Upper lobe of left lung (tissue), 6 donors: ENCODE measurements around the gene GLIS1. TPM values are rescaled to one million over a fixed set of nuclear protein-coding genes. Genes with fewer than 3 reads are reported as not detected.

ENCODE experiments used
- ATAC-seq, 2 donors: fragments of 200-7000 bp; cut with Tn5 transposase; one replicate each; pipeline ENCODE4 v1.9.1; 2022; ENCODE audit warnings: mild to moderate bottlenecking in 2 of 2, moderate library complexity in 2 of 2; ENCODE audit not compliant: low FRiP score in 2 of 2
- DNase-seq, 2 donors: peaks; one replicate each; pipeline ENCODE4 v3.0.0-alpha.2; 2019 to 2020
- H3K27ac ChIP-seq, 4 donors: fragments of 200-600 bp; sonication (generic); one replicate each; pipeline ENCODE4 v1.5.1; 2016 to 2019
- H3K27me3 ChIP-seq, 4 donors: fragments of 200-600 bp; sonication (generic); one replicate each; pipeline ENCODE4 v1.5.1; 2017 to 2019
- H3K36me3 ChIP-seq, 4 donors: fragments of 200-600 bp; sonication (generic); one replicate each; pipeline ENCODE4 v1.5.1; 2016 to 2019
- H3K4me1 ChIP-seq, 4 donors: fragments of 200-600 bp; sonication (generic); one replicate each; pipeline ENCODE4 v1.5.1; 2018 to 2019
- H3K4me3 ChIP-seq, 4 donors: fragments of 200-600 bp; sonication (generic); one replicate each; pipeline ENCODE4 v1.5.1; 2017 to 2019; ENCODE audit warnings: mild to moderate bottlenecking in 2 of 4, moderate library complexity in 1 of 4
- H3K9me3 ChIP-seq, 4 donors: fragments of 200-600 bp; sonication (generic); one replicate each; pipeline ENCODE4 v1.5.1; 2018 to 2019
- CTCF ChIP-seq, 6 experiments: fragments of 450-650 bp in 4 of 6; fragments of 200-600 bp in 2 of 6; sonication (generic) in 2 of 6; IDR thresholded peaks; one replicate each; pipeline ENCODE4 v1.5.1; 2016 to 2019; ENCODE audit warnings: antibody characterized with exemption in 6 of 6
- EP300 ChIP-seq, 4 donors: sonication (generic); formaldehyde crosslinking; IDR thresholded peaks; one replicate each; pipeline ENCODE4 v1.5.1; 2017; ENCODE audit warnings: antibody characterized with exemption in 4 of 4, control low read depth in 2 of 4
- POLR2A ChIP-seq, 4 donors: fragments of 450-650 bp; IDR thresholded peaks; one replicate each; pipeline ENCODE4 v1.5.1; 2016 to 2017; ENCODE audit warnings: antibody characterized with exemption in 4 of 4, mild to moderate bottlenecking in 2 of 4
- POLR2AphosphoS5 ChIP-seq, 2 donors: sonication (generic); formaldehyde crosslinking; IDR thresholded peaks; one replicate each; pipeline ENCODE4 v1.5.1; 2017; ENCODE audit warnings: antibody characterized with exemption in 2 of 2
- WGBS, 2 donors: methylation state at CpG; one replicate each; pipeline ENCODE4 v1.1.5; 2017 to 2018; 5-methylcytosine and 5-hydroxymethylcytosine counted together
- total RNA-seq, 6 donors: library from RNA; depleted of rRNA in 4 of 6; stranded (reverse); fragments of >200 nt in 4 of 6; gene quantifications; one replicate each; pipeline versions ENCODE4 v1.1.0 to v1.2.1, GENCODE V29; 2016 to 2021
- donor health status: DM: no; HTN: no; CAD: no; lungs with moderate emphysema.
- donor health status: DM: no; HTN: yes; CAD: no; lungs with severe emphysema.

Gene GLIS1
- total RNA-seq, 6 donors from 2014 or later, result 0.26 to 1.0 TPM; not detected in 4

- H3K9me3 ChIP-seq, result no peaks in the 10 kb centered on the region
- ATAC-seq (no peak), DNase-seq (no peak)
- 85 to 100% methylated on average over 1 of the region's 1 CpG for WGBS, 2 donors
- no peak overlapping the region for H3K27ac ChIP-seq
- no peaks in the 10 kb centered on the region for H3K4me1 ChIP-seq
- no peaks in the 10 kb centered on the region for H3K36me3 ChIP-seq
- H3K27me3 ChIP-seq, result no peaks in the 10 kb centered on the region
- H3K4me3 ChIP-seq, result no peak overlapping the region
- no peak for TF ChIP-seq POLR2AphosphoS5 (IDR thresholded peaks at IDR 0.05)
These were observed 72.4 kb downstream of the GLIS1 start for GRCh38 chr1:53666566-53666965.

- DNase-seq, result no peak
- H3K27me3 ChIP-seq, result no peaks in the 10 kb centered on the region
- 22 to 25% methylated on average over 2 of the region's 2 CpGs for WGBS, 2 donors
- no peaks in the 10 kb centered on the region for H3K36me3 ChIP-seq
- H3K4me1 ChIP-seq, result no peaks in the 10 kb centered on the region
- ATAC-seq, result no peak
- TF ChIP-seq POLR2AphosphoS5 (IDR thresholded peaks at IDR 0.05), result no peak
- TF ChIP-seq CTCF (IDR thresholded peaks at IDR 0.05), result no peak
- no peak for TF ChIP-seq POLR2A (IDR thresholded peaks at IDR 0.05)
- TF ChIP-seq EP300 (IDR thresholded peaks at IDR 0.05), result no peak
- no peaks in the 10 kb centered on the region for H3K9me3 ChIP-seq
- no peak overlapping the region for H3K4me3 ChIP-seq
- H3K27ac ChIP-seq, result no peak overlapping the region
These were observed 73.0 kb downstream of the GLIS1 start for GRCh38 chr1:53665996-53666395.

GRCh38 chr1:53663529-53664300 is 75.2 kb downstream of the GLIS1 start:
- Histone ChIP-seq H3K27me3 (no peaks in the 10 kb centered on the region), H3K4me3 (no peak overlapping the region), H3K4me1 (no peaks in the 10 kb centered on the region), H3K9me3 (no peaks in the 10 kb centered on the region), H3K27ac (no peak overlapping the region), H3K36me3 (no peaks in the 10 kb centered on the region)
- DNase-seq (no peak), ATAC-seq (no peak)
- TF ChIP-seq CTCF (IDR thresholded peaks at IDR 0.05) (no peak), POLR2AphosphoS5 (IDR thresholded peaks at IDR 0.05) (no peak), POLR2A (IDR thresholded peaks at IDR 0.05) (no peak), EP300 (IDR thresholded peaks at IDR 0.05) (no peak)
- WGBS, 2 donors, result 55 to 80% methylated on average over 13 to 15 of the region's 15 CpGs

GRCh38 chr1:53662951-53663350 is 76.0 kb downstream of the GLIS1 start:
- ATAC-seq (no peak), DNase-seq (no peak)
- Histone ChIP-seq H3K4me3 (no peak overlapping the region), H3K27ac (no peak overlapping the region), H3K36me3 (no peaks in the 10 kb centered on the region), H3K4me1 (no peaks in the 10 kb centered on the region), H3K9me3 (no peaks in the 10 kb centered on the region), H3K27me3 (no peaks in the 10 kb centered on the region)
- TF ChIP-seq CTCF (IDR thresholded peaks at IDR 0.05), result no peak
- TF ChIP-seq EP300 (IDR thresholded peaks at IDR 0.05), result no peak
- TF ChIP-seq POLR2AphosphoS5 (IDR thresholded peaks at IDR 0.05), result no peak
- 80 to 88% methylated on average over 3 of the region's 3 CpGs for WGBS, 2 donors

- Histone ChIP-seq H3K4me1 (no peaks in the 10 kb centered on the region), H3K4me3 (no peak overlapping the region), H3K27ac (no peak overlapping the region), H3K9me3 (no peaks in the 10 kb centered on the region), H3K36me3 (no peaks in the 10 kb centered on the region), H3K27me3 (no peaks in the 10 kb centered on the region)
- TF ChIP-seq CTCF (IDR thresholded peaks at IDR 0.05), result no peak
- no peak for TF ChIP-seq POLR2AphosphoS5 (IDR thresholded peaks at IDR 0.05)
- no peak for TF ChIP-seq EP300 (IDR thresholded peaks at IDR 0.05)
- TF ChIP-seq POLR2A (IDR thresholded peaks at IDR 0.05), result no peak
- DNase-seq (no peak), ATAC-seq (no peak)
- WGBS, 2 donors, result 87 to 95% methylated on average over 11 of the region's 11 CpGs
These were observed 76.8 kb downstream of the GLIS1 start for GRCh38 chr1:53662169-53662568.
